Hepatic stellate cell (primary cell): ENCODE measurements around the gene FRAT2.

Source experiments
- DNase-seq: peaks from one replicate; pipeline ENCODE4 v3.0.0; 2011; ENCODE audit warnings: low spot score

Gene FRAT2

GRCh38 chr10:97325754-97326153 is 8.8 kb downstream of the FRAT2 start:
- no peak for DNase-seq

GRCh38 chr10:97323501-97323900 is 11.0 kb downstream of the FRAT2 start:
- DNase-seq, result no peak

- no peak for DNase-seq
These were observed 12.7 kb downstream of the FRAT2 start for GRCh38 chr10:97321804-97322190.

GRCh38 chr10:97321032-97321803 is 13.3 kb downstream of the FRAT2 start:
- no peak for DNase-seq

- no peak for DNase-seq
These were observed 14.0 kb downstream of the FRAT2 start for GRCh38 chr10:97320480-97321031.

- DNase-seq, result peak; percentile 26
These were observed 14.7 kb downstream of the FRAT2 start for GRCh38 chr10:97319671-97320479.

GRCh38 chr10:97318772-97319651 is 15.5 kb downstream of the FRAT2 start, which contains the start of gene FRAT1:
Gene FRAT1 (plus strand): TSS chr10:97319271. CDS start chr10:97319454, 183 bp downstream.
- DNase-seq, result peak; percentile 83

- no peak for DNase-seq
These were observed 19.9 kb downstream of the FRAT2 start for GRCh38 chr10:97314671-97315070.

- no peak for DNase-seq
These were observed 21.6 kb downstream of the FRAT2 start for GRCh38 chr10:97312897-97313296.

- DNase-seq, result no peak
These were observed 23.4 kb downstream of the FRAT2 start for GRCh38 chr10:97311111-97311626.

- DNase-seq, result no peak
These were observed 26.4 kb downstream of the FRAT2 start for GRCh38 chr10:97307866-97308780.

GRCh38 chr10:97307441-97307840 is 27.1 kb downstream of the FRAT2 start:
- DNase-seq, result no peak

GRCh38 chr10:97302088-97302791 is 32.3 kb downstream of the FRAT2 start:
- DNase-seq, result no peak

- no peak for DNase-seq
These were observed 33.5 kb downstream of the FRAT2 start for GRCh38 chr10:97300980-97301379.

- no peak for DNase-seq
These were observed 36.3 kb downstream of the FRAT2 start for GRCh38 chr10:97298223-97298571.

- no peak for DNase-seq
These were observed 36.8 kb downstream of the FRAT2 start for GRCh38 chr10:97297556-97298222.

- no peak for DNase-seq
These were observed 41.7 kb downstream of the FRAT2 start for GRCh38 chr10:97292862-97293198.

GRCh38 chr10:97292097-97292861 is 42.2 kb downstream of the FRAT2 start, which contains the start of gene ARHGAP19:
Gene ARHGAP19 (minus strand): TSS chr10:97292637. CDS start chr10:97292627, 10 bp downstream.
- DNase-seq, result peak; percentile 97
